Measurements from ENCODE around the gene INO80E.

GRCh38 chr16:30022887-30023286 lies 26.8 kb downstream of the INO80E start, which contains the start of gene C16orf92:
- TF ChIP-seq POLR2A (IDR thresholded peaks at IDR 0.05) (no peak), POLR2AphosphoS5 (IDR thresholded peaks at IDR 0.05) (no peak)
- TF ChIP-seq, protein P1, sequence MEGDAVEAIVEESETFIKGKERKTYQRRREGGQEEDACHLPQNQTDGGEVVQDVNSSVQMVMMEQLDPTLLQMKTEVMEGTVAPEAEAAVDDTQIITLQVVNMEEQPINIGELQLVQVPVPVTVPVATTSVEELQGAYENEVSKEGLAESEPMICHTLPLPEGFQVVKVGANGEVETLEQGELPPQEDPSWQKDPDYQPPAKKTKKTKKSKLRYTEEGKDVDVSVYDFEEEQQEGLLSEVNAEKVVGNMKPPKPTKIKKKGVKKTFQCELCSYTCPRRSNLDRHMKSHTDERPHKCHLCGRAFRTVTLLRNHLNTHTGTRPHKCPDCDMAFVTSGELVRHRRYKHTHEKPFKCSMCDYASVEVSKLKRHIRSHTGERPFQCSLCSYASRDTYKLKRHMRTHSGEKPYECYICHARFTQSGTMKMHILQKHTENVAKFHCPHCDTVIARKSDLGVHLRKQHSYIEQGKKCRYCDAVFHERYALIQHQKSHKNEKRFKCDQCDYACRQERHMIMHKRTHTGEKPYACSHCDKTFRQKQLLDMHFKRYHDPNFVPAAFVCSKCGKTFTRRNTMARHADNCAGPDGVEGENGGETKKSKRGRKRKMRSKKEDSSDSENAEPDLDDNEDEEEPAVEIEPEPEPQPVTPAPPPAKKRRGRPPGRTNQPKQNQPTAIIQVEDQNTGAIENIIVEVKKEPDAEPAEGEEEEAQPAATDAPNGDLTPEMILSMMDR (IDR thresholded peaks at IDR 0.05 in 8 of 11, conservative IDR thresholded peaks at IDR 0.05 in 3 of 11): no peak
